NCI-H226 (cell line): ENCODE data around the gene TMEM17.
"Not testable (repeated sequence)": the region's sequence is repeated elsewhere in the genome, so short reads cannot be mapped to it uniquely, and the experiment has no call there.

Source experiments
- DNase-seq: peaks from one replicate; pipeline ENCODE4 v3.0.0-alpha.2; 2015

The TMEM17 gene

GRCh38 chr2:62505750-62506420, at the start of gene TMEM17:
TSS of gene TMEM17 (minus strand) at chr2:62506195. CDS start at chr2:62506129, 66 bp downstream.
- DNase-seq, result peak; percentile 77

DNA sequence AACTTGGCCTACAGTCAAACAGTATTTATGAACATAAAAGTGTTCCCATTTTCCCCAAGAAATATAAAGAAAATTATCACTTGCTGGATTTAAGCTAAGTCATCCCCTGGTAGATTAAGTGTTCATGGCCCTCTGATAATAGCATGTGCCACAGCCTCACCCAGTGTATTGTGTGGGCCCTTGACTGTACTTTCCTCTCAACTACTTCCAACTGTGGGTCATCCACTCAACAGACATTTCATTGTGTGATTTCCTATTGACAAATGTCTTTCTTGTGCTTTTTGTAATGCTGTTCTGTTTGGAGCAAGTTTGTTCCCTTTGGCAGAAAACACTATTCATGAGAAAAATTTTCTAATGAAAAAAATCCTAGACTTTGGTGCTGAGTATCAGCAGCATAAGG, 48.4 kb upstream of the TMEM17 start:
- no peak for DNase-seq

GRCh38 chr2:62550461-62550860, 44.5 kb upstream of the TMEM17 start:
- DNase-seq, result peak; percentile 75

DNA sequence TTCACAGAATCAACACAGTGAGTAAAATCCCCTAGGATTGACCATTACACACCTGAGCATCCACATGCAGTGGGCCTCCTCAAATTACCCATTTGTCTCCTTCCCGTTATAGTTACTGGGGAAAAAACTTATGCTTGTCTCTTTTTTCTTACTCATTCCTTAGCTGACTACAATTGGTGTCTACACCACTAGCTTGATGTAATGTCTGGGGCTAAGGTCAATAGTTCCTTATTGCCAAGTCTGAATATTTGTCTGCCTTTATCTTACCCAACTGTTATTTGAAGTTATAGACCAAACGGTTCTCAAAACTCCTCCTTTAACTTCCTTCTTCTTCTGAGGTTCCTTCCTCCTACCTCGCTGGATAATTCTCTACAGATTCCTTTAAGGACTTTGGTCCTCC, 41.9 kb upstream of the TMEM17 start:
- peak; percentile 19 for DNase-seq

GRCh38 chr2:62545261-62545660, 39.3 kb upstream of the TMEM17 start:
- DNase-seq, result no peak

DNA sequence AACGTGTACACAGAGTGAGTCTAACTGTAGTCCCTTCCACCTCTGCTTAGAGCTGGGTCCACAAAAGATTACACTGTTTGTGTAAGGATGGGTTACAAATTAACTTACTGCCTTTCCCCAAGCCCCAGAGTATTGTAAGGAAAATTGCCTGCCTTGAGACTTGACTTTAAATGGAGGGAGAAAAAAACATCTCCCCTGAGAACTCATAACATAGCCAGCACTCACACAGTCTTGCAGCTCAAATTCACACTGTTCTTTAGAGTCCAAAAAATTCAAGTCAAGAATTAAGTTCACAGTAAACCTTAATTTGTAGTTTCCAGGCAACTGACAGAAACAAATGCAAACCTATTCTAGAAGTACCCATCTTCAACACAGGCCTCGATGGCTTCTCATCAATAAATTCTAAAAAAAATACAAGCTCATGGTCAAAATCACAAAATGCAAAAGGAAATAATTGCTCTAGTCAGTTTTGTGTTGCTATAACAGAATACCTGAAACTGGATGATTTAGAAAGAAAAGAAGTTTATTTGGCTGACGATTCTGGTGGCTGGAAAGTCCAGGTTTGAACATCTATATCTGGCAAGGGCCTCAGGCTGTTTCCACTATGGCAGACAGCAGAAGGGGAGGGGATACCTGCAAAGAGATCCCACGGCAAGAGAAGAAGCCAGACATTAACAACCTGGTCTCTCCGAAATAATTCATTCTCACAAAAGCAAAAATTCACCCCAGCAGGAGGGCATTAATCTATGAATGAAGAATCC, 34.6 kb upstream of the TMEM17 start:
- no peak for DNase-seq

GRCh38 chr2:62539606-62540407, 33.8 kb upstream of the TMEM17 start:
- DNase-seq, result no peak

- no peak for DNase-seq
Measured at GRCh38 chr2:62538756-62539155, 32.8 kb upstream of the TMEM17 start.

DNA sequence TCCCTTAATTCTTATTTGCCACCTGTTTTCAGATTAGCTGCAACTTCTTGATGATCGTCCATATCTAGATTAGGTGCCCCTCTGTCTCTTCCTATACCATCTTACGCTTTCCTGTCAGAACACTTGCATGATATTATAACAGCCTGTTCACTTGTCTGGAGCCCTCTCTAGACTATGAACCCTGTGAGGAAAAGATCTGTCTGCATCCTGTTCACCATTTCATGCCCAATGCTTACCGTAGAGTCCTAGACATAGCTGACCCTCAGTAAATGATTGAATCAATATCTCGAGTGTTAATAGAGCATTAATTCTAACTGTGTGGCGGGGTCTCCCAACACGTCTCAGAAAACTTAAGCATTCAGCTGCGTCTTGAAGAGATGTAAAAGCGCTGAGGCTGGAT, 31.8 kb upstream of the TMEM17 start:
- DNase-seq, result no peak

DNA sequence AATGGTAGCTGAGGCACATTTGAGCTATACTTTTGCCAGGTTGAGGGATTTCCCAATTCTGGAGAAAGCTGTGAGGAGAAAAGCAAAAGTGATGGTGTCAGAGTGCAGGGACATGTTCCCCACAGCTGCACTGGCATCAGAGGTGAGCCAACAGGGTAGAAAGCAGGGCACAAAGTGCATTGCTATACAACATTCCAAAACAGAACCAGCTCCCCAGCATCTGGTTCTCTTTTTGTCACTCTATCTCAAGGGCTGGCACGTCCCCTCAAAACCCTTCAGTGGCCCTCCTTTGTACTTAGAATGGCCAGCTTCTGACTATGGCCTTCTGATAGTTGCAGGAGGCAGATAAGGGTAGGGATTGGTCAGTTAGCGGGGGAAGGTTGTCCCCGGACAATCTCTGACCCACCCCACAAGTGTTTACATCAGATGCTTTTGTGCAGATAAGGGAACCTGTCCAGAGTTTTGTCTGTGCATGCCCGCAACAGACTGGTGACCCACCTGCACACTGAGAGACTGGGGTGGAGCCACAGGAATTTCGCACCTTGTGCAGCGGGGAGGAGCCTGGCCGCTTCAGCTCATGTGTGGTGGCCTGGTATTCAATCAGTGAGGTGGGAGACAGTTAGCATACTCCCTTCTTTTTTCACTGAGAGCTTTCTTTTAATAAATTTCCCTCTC, 31.0 kb upstream of the TMEM17 start:
- no peak for DNase-seq

GRCh38 chr2:62535521-62535920, 29.5 kb upstream of the TMEM17 start:
- DNase-seq, result not testable (repeated sequence)

- no peak for DNase-seq
Measured at GRCh38 chr2:62531594-62531993, 25.6 kb upstream of the TMEM17 start.

- DNase-seq, result no peak
Measured at GRCh38 chr2:62529758-62530157, 23.8 kb upstream of the TMEM17 start.

DNA sequence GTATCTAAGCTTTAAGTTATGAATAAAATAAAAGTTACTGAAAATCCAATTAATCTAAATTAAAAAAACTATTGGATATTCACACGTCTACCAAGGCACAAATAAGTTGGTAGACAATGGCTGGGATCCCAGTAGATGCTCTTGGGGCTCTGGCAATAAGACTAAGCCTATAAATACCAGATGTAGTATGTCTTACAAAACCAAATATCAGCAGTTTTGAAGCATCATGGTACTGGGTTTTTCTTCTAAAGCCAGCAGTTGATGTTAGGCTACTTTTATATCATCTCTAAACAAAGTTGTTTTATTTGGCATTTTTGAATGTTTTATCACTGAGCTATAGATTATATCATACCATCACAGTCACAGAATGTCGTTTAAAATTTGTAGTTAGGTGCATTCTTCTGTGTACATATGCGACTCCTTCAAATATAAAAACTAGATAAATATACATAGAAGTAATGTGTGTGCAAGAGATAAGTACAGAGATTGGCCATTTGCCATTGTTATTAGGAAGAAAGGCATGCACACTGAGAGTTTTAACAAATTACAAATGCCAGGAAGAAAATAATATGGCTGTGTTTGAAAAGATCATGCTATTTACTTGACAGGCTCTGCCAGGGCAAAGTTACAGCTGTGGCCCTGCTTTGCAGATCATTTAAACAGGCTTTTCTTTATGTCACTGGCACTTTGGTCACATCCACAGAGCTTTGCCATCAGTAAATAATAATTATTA, 21.6 kb upstream of the TMEM17 start:
- no peak for DNase-seq

GRCh38 chr2:62526531-62527381, 20.8 kb upstream of the TMEM17 start:
- no peak for DNase-seq

DNA sequence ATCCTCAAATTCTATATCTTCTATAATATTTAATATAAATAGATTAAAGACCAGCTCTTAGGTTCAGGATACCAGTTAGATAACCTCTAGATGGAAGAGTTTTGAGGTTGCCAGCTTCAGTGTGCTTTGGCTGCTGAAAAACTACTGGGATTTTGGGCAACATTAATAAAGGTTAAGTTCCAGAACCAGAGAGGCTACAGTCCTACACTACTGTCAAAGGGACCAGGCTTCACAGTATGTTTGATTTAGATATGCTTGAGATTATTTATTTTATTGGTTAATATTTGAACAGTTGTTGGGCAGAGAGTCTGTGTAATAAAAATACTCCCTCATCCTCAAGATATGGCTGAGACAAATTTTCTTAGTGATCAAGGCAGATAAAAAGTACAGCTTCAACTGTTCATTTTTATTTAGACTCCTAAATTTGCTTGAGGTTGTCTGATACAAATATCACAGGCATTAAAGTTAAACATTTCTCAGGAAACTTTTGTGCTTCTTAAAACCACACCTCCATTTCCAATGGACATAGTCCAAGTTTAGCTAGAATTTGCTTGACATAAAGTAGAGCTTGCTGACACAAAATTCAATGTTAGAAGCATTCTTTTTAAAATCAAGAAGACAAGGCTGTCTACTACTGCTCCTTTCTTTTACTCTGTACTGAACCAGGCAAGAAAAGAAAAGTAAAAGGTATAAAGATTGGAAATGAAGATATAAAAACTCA, 19.7 kb upstream of the TMEM17 start:
- no peak for DNase-seq

DNA sequence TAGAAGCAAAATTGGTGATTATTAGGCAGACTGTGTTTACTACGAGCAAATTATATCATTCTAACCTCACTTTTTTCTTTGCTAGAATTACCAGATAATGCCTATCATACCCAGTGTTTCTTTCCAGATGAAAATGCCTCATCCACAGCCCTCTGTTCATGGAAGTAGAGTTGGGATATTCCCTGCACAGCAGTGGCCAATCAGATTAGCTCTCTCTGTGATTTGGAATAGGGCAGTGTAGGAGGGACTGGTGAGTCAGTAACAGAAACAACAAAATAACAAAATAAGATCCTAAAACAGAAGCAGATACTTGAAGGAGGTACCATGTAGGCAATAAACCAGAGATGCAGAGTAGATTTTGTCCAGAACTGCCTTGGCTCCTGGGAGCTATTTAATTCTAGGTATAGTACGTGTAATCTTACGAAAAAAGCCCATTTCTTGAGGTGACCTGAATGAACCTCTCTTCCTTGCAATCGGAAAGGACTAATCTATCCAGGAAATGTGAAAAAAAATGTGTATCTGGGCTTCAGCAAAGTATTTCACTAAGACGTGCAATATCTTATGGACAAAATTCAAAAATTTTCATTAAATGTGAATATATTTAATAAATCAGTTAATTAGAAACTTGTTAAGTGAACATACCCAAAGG, 18.4 kb upstream of the TMEM17 start:
- DNase-seq, result no peak

DNA sequence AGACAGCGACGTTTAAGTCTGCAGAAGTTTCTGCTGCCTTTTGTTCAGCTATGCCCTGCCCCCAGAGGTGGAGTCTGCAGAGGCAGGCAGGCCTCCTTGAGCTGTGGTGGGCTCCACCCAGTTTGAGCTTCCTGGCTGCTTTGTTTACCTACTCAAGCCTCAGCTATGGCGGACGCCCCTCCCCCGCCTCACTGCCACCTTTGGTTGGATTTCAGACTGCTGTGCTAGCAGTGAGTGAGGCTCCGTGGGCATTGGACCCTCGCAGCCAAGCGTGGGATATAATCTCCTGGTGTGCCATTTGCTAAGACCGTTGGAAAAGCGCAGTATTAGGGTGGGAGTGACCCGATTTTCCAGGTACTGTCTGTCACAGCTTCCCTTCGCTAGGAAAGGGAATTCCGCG, 15.1 kb upstream of the TMEM17 start:
- not testable (repeated sequence) for DNase-seq

- no peak for DNase-seq
Measured at GRCh38 chr2:62512384-62512783, 6.4 kb upstream of the TMEM17 start.

- no peak for DNase-seq
Measured at GRCh38 chr2:62511636-62512035, 5.6 kb upstream of the TMEM17 start.
